GM12878 (cell line): Measurements from ENCODE around the gene VMAC. TPM values are rescaled to one million over a fixed set of nuclear protein-coding genes. Genes with fewer than 3 reads are reported as not detected.

Source experiments
- E2F4 ChIP-seq: IDR thresholded peaks from 2 replicates; pipeline ENCODE4 v1.6.1; 2012; ENCODE audit warnings: low read depth, low read length, improper control_type of control experiment
- E2F8 ChIP-seq: fragments of 450-650 bp; IDR thresholded peaks from 2 replicates; pipeline ENCODE4 v1.6.1; 2018; ENCODE audit warnings: mild to moderate bottlenecking, low read depth, moderate library complexity; ENCODE audit not compliant: partially characterized antibody
- EED ChIP-seq: sonication (generic); IDR thresholded peaks from 2 replicates; pipeline ENCODE4 v1.6.1; 2016; ENCODE audit warnings: antibody characterized with exemption, low read depth
- EGR1 ChIP-seq, 2 experiments: IDR thresholded peaks; 1 replicate in 1 of 2; 2 replicates in 1 of 2; pipeline ENCODE4 v1.6.1; 2011 to 2012; ENCODE audit warnings: low read depth in 2 of 2, low read length in 2 of 2, borderline replicate concordance in 1 of 2, mild to moderate bottlenecking in 1 of 2, moderate library complexity in 1 of 2
- ETV6 ChIP-seq, 2 experiments: fragments of 450-650 bp in 1 of 2; IDR thresholded peaks in 1 of 2; conservative IDR thresholded peaks in 1 of 2; 2 replicates each; pipeline ENCODE4 v1.6.1; 2014; ENCODE audit warnings: antibody characterized with exemption in 1 of 2, borderline replicate concordance in 1 of 2, low read depth in 1 of 2, mild to moderate bottlenecking in 1 of 2, moderate library complexity in 1 of 2
- GABPA ChIP-seq: IDR thresholded peaks from 2 replicates; pipeline ENCODE4 v1.6.1; 2014; ENCODE audit warnings: antibody characterized with exemption, low read depth, mild to moderate bottlenecking, inconsistent platforms
- NFIC ChIP-seq: IDR thresholded peaks from 2 replicates; pipeline ENCODE4 v1.6.1; 2012; ENCODE audit warnings: low read depth, mild to moderate bottlenecking, inconsistent platforms, low read length, moderate library complexity
- NR2F1 ChIP-seq: fragments of 450-650 bp; conservative IDR thresholded peaks from 2 replicates; pipeline ENCODE4 v1.6.1; 2017; ENCODE audit warnings: mild to moderate bottlenecking
- PAX5 ChIP-seq: IDR thresholded peaks from 2 replicates; pipeline ENCODE4 v1.6.1; 2011; ENCODE audit warnings: low read depth, low read length, borderline replicate concordance
- SREBF1 ChIP-seq: IDR thresholded peaks from 2 replicates; pipeline ENCODE4 v1.6.1; 2012; ENCODE audit warnings: mild to moderate bottlenecking, low read length
- SRF ChIP-seq, 2 experiments: IDR thresholded peaks; 2 replicates each; pipeline ENCODE4 v1.6.1; 2011; ENCODE audit warnings: low read depth in 2 of 2, low read length in 2 of 2, mild to moderate bottlenecking in 1 of 2, moderate library complexity in 1 of 2
- STAT1 ChIP-seq: fragments of 450-650 bp; conservative IDR thresholded peaks from 2 replicates; pipeline ENCODE4 v1.6.1; 2014; ENCODE audit warnings: antibody characterized with exemption, mild to moderate bottlenecking
- TCF7 ChIP-seq: IDR thresholded peaks from 2 replicates; pipeline ENCODE4 v1.6.1; 2014; ENCODE audit warnings: antibody characterized with exemption, borderline replicate concordance
- ZNF622 ChIP-seq: fragments of 450-650 bp; IDR thresholded peaks from 2 replicates; pipeline ENCODE4 v1.6.1; 2017; ENCODE audit warnings: mild to moderate bottlenecking, inconsistent platforms
- polyA plus RNA-seq, 11 experiments: library from polyadenylated mRNA; depleted of rRNA in 4 of 11; unstranded in 6 of 11; stranded (reverse) in 5 of 11; fragments of >200 nt; fragmentation: Nextera tagmentation in 4 of 11; fragmentation: Illumina TruSeq in 1 of 11; extraction: Ambion mirVana in 4 of 11; extraction: Trizol in 1 of 11; gene quantifications; 1 replicate in 1 of 11; 2 replicates in 10 of 11; pipeline versions ENCODE4 v1.2.1 to v1.2.3, GENCODE V29; 2011 to 2016; ENCODE audit warnings: inconsistent platforms in 2 of 11, missing spikeins in 2 of 11, low read depth in 1 of 11
- total RNA-seq, 4 experiments: library from RNA; depleted of rRNA in 3 of 4; stranded (reverse); fragments of >200 nt in 3 of 4; fragmentation: Illumina TruSeq in 1 of 4; extraction: Trizol in 1 of 4; gene quantifications; 2 replicates each; pipeline versions ENCODE4 v1.2.1 to v1.2.3, GENCODE V29; 2013 to 2021
- TF ChIP-seq, protein P1 (sequence below): fragments of 450-650 bp; IDR thresholded peaks from 2 replicates; pipeline ENCODE4 v1.6.1; 2014; ENCODE audit warnings: mild to moderate bottlenecking
- TF ChIP-seq, protein P2 (sequence below): fragments of 150-350 bp; IDR thresholded peaks from 2 replicates; pipeline ENCODE4 v1.6.1; 2016; ENCODE audit warnings: low read depth, low read length
- TF ChIP-seq, protein P3 (sequence below): fragments of 450-650 bp; formaldehyde crosslinking; IDR thresholded peaks from 2 replicates; pipeline ENCODE4 v1.4.0; 2020; ENCODE audit warnings: mild to moderate bottlenecking, moderate library complexity

Gene VMAC
- total and polyA plus RNA-seq, 10 of the 15 experiments (the other 5 are each of a cell fraction or from before 2014, with no cell fraction given), result 0.18 to 6.8 (median 1.8) TPM

DNA sequence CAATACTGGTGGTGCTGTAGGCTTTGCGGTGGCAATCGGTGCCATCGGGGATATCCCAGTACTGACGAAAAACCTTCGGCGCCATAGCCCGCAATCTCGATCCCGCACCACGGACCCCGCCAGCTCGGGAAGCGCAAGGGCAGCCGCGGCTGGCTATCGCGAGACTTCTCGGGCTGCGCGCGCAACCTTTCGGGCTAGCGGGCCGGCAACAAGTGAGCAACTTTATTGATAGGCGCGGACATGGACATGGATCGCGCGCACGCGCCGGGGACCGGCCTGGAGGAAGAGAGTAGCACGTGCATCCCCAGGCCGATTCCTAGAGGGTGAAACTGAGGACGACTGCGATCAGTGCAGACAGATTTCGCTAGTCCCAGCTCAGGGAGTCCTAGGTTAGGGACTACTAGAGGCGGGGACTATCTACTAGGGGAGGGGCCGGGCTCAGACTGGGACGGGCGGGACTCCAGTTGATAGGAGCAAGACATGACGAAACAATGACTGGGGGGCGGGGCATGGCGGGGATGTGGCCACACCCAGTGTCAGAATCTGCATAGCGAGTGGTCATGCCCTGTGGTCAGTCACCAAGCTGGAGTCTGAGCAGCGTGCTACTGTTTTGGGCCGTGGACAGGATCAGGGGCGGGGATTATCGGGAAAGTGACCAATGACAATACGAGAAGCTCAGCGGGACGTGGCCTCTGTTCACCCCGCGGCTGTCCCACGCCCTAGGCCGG, 884 bp upstream of the VMAC start, which contains the start of gene NDUFA11 (continued):
- TF ChIP-seq SREBF1 (no peak), GABPA (no peak), EGR1 (IDR thresholded peaks at IDR 0.05; ENCODE audit: borderline replicate concordance in 1 of 2, low read depth in 2 of 2, low read length in 2 of 2) (peak in 1 of 2 experiments; percentile 57; a peak in 1 of 3 replicates), TCF7 (no peak), NFIC (no peak), E2F4 (no peak), EED (no peak), ZNF622 (no peak), STAT1 (peak; percentile 83; the same call in 1 of the 2 replicates), PAX5 (0 out of 2 replicates have a peak, but pooled peaks have one; percentile 53), E2F8 (no peak), NR2F1 (peak; percentile 62), SRF (IDR thresholded peaks at IDR 0.05; ENCODE audit: low read depth in 2 of 2, low read length in 2 of 2) (peak in 1 of 2 experiments; percentile 52; a peak in 1 of 4 replicates), ETV6 (conservative IDR thresholded peaks at IDR 0.05 in 1 of 2, IDR thresholded peaks at IDR 0.05 in 1 of 2; ENCODE audit: borderline replicate concordance in 1 of 2, low read depth in 1 of 2) (no peak)
- TF ChIP-seq, protein P1, sequence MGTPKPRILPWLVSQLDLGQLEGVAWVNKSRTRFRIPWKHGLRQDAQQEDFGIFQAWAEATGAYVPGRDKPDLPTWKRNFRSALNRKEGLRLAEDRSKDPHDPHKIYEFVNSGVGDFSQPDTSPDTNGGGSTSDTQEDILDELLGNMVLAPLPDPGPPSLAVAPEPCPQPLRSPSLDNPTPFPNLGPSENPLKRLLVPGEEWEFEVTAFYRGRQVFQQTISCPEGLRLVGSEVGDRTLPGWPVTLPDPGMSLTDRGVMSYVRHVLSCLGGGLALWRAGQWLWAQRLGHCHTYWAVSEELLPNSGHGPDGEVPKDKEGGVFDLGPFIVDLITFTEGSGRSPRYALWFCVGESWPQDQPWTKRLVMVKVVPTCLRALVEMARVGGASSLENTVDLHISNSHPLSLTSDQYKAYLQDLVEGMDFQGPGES, result no peak
- TF ChIP-seq, protein P2, sequence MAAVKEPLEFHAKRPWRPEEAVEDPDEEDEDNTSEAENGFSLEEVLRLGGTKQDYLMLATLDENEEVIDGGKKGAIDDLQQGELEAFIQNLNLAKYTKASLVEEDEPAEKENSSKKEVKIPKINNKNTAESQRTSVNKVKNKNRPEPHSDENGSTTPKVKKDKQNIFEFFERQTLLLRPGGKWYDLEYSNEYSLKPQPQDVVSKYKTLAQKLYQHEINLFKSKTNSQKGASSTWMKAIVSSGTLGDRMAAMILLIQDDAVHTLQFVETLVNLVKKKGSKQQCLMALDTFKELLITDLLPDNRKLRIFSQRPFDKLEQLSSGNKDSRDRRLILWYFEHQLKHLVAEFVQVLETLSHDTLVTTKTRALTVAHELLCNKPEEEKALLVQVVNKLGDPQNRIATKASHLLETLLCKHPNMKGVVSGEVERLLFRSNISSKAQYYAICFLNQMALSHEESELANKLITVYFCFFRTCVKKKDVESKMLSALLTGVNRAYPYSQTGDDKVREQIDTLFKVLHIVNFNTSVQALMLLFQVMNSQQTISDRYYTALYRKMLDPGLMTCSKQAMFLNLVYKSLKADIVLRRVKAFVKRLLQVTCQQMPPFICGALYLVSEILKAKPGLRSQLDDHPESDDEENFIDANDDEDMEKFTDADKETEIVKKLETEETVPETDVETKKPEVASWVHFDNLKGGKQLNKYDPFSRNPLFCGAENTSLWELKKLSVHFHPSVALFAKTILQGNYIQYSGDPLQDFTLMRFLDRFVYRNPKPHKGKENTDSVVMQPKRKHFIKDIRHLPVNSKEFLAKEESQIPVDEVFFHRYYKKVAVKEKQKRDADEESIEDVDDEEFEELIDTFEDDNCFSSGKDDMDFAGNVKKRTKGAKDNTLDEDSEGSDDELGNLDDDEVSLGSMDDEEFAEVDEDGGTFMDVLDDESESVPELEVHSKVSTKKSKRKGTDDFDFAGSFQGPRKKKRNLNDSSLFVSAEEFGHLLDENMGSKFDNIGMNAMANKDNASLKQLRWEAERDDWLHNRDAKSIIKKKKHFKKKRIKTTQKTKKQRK, result no peak
- TF ChIP-seq, protein P3, sequence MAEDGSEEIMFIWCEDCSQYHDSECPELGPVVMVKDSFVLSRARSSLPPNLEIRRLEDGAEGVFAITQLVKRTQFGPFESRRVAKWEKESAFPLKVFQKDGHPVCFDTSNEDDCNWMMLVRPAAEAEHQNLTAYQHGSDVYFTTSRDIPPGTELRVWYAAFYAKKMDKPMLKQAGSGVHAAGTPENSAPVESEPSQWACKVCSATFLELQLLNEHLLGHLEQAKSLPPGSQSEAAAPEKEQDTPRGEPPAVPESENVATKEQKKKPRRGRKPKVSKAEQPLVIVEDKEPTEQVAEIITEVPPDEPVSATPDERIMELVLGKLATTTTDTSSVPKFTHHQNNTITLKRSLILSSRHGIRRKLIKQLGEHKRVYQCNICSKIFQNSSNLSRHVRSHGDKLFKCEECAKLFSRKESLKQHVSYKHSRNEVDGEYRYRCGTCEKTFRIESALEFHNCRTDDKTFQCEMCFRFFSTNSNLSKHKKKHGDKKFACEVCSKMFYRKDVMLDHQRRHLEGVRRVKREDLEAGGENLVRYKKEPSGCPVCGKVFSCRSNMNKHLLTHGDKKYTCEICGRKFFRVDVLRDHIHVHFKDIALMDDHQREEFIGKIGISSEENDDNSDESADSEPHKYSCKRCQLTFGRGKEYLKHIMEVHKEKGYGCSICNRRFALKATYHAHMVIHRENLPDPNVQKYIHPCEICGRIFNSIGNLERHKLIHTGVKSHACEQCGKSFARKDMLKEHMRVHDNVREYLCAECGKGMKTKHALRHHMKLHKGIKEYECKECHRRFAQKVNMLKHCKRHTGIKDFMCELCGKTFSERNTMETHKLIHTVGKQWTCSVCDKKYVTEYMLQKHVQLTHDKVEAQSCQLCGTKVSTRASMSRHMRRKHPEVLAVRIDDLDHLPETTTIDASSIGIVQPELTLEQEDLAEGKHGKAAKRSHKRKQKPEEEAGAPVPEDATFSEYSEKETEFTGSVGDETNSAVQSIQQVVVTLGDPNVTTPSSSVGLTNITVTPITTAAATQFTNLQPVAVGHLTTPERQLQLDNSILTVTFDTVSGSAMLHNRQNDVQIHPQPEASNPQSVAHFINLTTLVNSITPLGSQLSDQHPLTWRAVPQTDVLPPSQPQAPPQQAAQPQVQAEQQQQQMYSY (CRISPR knock-in tag), result no peak
